ENCODE data around the gene MPO.

Gene MPO

GRCh38 chr17:58316260-58316960 lies 35.7 kb upstream of the MPO start:
- in situ Hi-C loops (cut with HindIII; ENCODE audit: low pct_ligation_motif_present, low sequenced_read_pairs) = no loop called here
- no peak for TF ChIP-seq CTCF (IDR thresholded peaks at IDR 0.05; ENCODE audit: low read depth, low read length, missing control alignments)
- DNase-seq = no peak
- Histone ChIP-seq H3K36me3 (replicated peaks) (no peaks in the 10 kb centered on the region), H3K4me3 (ENCODE audit: low read depth, low read length) (no peak overlapping the region), H3K27me3 (replicated peaks) (no peaks in the 10 kb centered on the region), H3K27ac (no peak overlapping the region)

GRCh38 chr17:58315750-58316149 lies 35.0 kb upstream of the MPO start:
- in situ Hi-C loops (cut with HindIII; ENCODE audit: low pct_ligation_motif_present, low sequenced_read_pairs) = no loop called here
- TF ChIP-seq CTCF (IDR thresholded peaks at IDR 0.05; ENCODE audit: low read depth, low read length, missing control alignments) = no peak

GRCh38 chr17:58315281-58315711 lies 34.6 kb upstream of the MPO start:
- in situ Hi-C loops (cut with HindIII; ENCODE audit: low pct_ligation_motif_present, low sequenced_read_pairs) = no loop called here
- no peak overlapping the region for H3K4me3 ChIP-seq (ENCODE audit: low read depth, low read length)

More at GRCh38 chr17:58315750-58316149, 35.0 kb upstream of the MPO start:
- Histone ChIP-seq H3K4me3 (ENCODE audit: low read depth, low read length) (no peak overlapping the region), H3K27ac (no peak overlapping the region), H3K27me3 (replicated peaks) (no peaks in the 10 kb centered on the region), H3K36me3 (replicated peaks) (no peaks in the 10 kb centered on the region)
- DNase-seq = no peak

GRCh38 chr17:58314706-58315015 lies 33.9 kb upstream of the MPO start:
- no peak for TF ChIP-seq CTCF (IDR thresholded peaks at IDR 0.05; ENCODE audit: low read depth, low read length, missing control alignments)
- in situ Hi-C loops (cut with HindIII; ENCODE audit: low pct_ligation_motif_present, low sequenced_read_pairs) = no loop called here
- H3K27ac ChIP-seq = no peak overlapping the region
- no peak overlapping the region for H3K4me3 ChIP-seq (ENCODE audit: low read depth, low read length)
- no peaks in the 10 kb centered on the region for H3K36me3 ChIP-seq (replicated peaks)
- DNase-seq = no peak
- no peaks in the 10 kb centered on the region for H3K27me3 ChIP-seq (replicated peaks)

More at GRCh38 chr17:58315281-58315711, 34.6 kb upstream of the MPO start:
- no peak for DNase-seq
- Histone ChIP-seq H3K27ac (no peak overlapping the region), H3K36me3 (replicated peaks) (no peaks in the 10 kb centered on the region), H3K27me3 (replicated peaks) (no peaks in the 10 kb centered on the region)
- TF ChIP-seq CTCF (IDR thresholded peaks at IDR 0.05; ENCODE audit: low read depth, low read length, missing control alignments) = no peak

- H3K27me3 ChIP-seq (replicated peaks) = no peaks in the 10 kb centered on the region
- H3K36me3 ChIP-seq (replicated peaks) = no peaks in the 10 kb centered on the region
- no peak for DNase-seq
- H3K4me3 ChIP-seq (ENCODE audit: low read depth, low read length) = no peak overlapping the region
- TF ChIP-seq CTCF (IDR thresholded peaks at IDR 0.05; ENCODE audit: low read depth, low read length, missing control alignments) = no peak
- H3K27ac ChIP-seq = no peak overlapping the region
- in situ Hi-C loops (cut with HindIII; ENCODE audit: low pct_ligation_motif_present, low sequenced_read_pairs) = no loop called here
Observed at GRCh38 chr17:58313815-58314705, 33.3 kb upstream of the MPO start.

All from brain microvascular endothelial cell (primary cell).